Activated CD4-positive, alpha-beta T cell treated with anti-CD3 and anti-CD28 coated beads for 36 hours (primary cell): ENCODE results near the gene SERINC1. TPM values are rescaled to one million over a fixed set of nuclear protein-coding genes. Genes with fewer than 3 reads are reported as not detected.

ENCODE experiments used
- ATAC-seq: fragments of 200-7000 bp; cut with Tn5 transposase; one replicate; pipeline ENCODE4 v1.10.0; 2021; ENCODE audit warnings: mild to moderate bottlenecking, moderate library complexity
- CTCF ChIA-PET: fragments of 350-600 bp; sonication (Branson Sonifier 250); formaldehyde crosslinking; loops from one replicate; lab custom pipeline; 2021; ENCODE audit warnings: antibody characterized with exemption; lab: Charles Lee
- POLR2A ChIA-PET: fragments of 350-600 bp; sonication (Branson Sonifier 250); formaldehyde crosslinking; loops from one replicate; lab custom pipeline; 2021; ENCODE audit warnings: antibody characterized with exemption, inconsistent platforms; lab: Charles Lee
- DNase-seq: peaks from one replicate; pipeline ENCODE4 v3.0.0-alpha.2; 2020
- H3K27ac Mint-ChIP-seq: one replicate; pipeline ENCODE4 v1.8.0; 2021; ENCODE audit warnings: mixed read lengths
- H3K27me3 Mint-ChIP-seq: one replicate; pipeline ENCODE4 v1.8.0; 2021; ENCODE audit warnings: mixed read lengths
- H3K36me3 Mint-ChIP-seq: one replicate; pipeline ENCODE4 v1.8.0; 2021; ENCODE audit warnings: low read depth, mixed read lengths
- H3K4me1 Mint-ChIP-seq: one replicate; pipeline ENCODE4 v1.8.0; 2021; ENCODE audit warnings: mixed read lengths
- H3K4me3 Mint-ChIP-seq: one replicate; pipeline ENCODE4 v1.8.0; 2021; ENCODE audit warnings: mild to moderate bottlenecking, moderate library complexity, mixed read lengths
- H3K9me3 Mint-ChIP-seq: one replicate; pipeline ENCODE4 v1.8.0; 2021; ENCODE audit warnings: low read depth, mixed read lengths
- intact Hi-C, 2 experiments: fragments of 100-400 bp; cut with DNase I in 1 of 2; cut with micrococcal nuclease in 1 of 2; formaldehyde crosslinking; loops; one replicate each; pipeline versions ENCODE4 v1.14.2 to v1.15.1; 2022 to 2024; cut with DNase I, micrococcal nuclease
- total RNA-seq, 2 experiments: library from RNA; stranded (reverse); gene quantifications; one replicate each; pipeline ENCODE4 v1.2.3, GENCODE V29; 2021

SERINC1 gene
- total RNA-seq, 2 experiments from 2014 or later: 35.2 to 46.3 TPM

GRCh38 chr6:122432816-122433215, 38.8 kb downstream of the SERINC1 start:
- H3K9me3 Mint-ChIP-seq: no peaks in the 10 kb centered on the region
- CTCF ChIA-PET: interaction anchor here (1.0 to 2.5 kb wide), 5 partner anchors 9 to 52 kb away, joined by 3 to 5 read pairs (median 3); partner anchors contain the start of gene SERINC1
- no peak overlapping the region for H3K27ac Mint-ChIP-seq
- no peak overlapping the region for H3K4me3 Mint-ChIP-seq
- POLR2A ChIA-PET: no interaction called here
- peaks cover 17% of the 10 kb centered on the region for H3K4me1 Mint-ChIP-seq
- H3K27me3 Mint-ChIP-seq: no peaks in the 10 kb centered on the region
- peaks cover 54% of the 10 kb centered on the region for H3K36me3 Mint-ChIP-seq
- no peak for DNase-seq
- intact Hi-C loops: no loop called here
- ATAC-seq: peak; percentile 63

DNA sequence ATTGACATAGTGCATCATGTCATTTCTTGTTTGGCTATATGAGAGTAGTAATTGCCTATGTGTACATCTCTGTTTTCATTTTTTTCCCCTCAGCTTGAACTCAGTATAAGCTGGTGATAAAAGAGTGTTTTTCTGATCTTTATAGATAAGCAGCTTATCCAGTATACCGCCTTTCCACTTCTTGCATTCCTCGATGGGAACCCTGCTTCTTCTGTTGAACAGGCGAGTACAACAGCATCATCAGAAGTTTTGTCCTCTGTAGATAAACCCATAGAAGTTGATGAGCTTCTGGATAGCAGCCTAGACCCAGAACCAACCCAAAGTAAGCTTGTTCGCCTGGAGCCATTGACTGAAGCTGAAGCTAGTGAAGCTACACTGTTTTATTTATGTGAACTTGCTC, 39.8 kb downstream of the SERINC1 start:
- Mint-ChIP-seq H3K27me3 (no peaks in the 10 kb centered on the region), H3K36me3 (peaks cover 51% of the 10 kb centered on the region), H3K4me3 (no peak overlapping the region), H3K4me1 (peaks cover 19% of the 10 kb centered on the region), H3K9me3 (no peaks in the 10 kb centered on the region), H3K27ac (no peak overlapping the region)
- ChIA-PET CTCF (interaction anchor here (0.6 to 2.5 kb wide), 7 partner anchors 12 to 578 kb away, joined by 3 to 5 read pairs (median 3); partner anchors contain the start of gene SERINC1), POLR2A (interaction anchor here (0.6 kb wide), 1 partner anchor 133 kb away, joined by 3 read pairs; no protein-coding TSS in a partner anchor)
- intact Hi-C loops: no loop called here
- DNase-seq: no peak
- no peak for ATAC-seq

DNA sequence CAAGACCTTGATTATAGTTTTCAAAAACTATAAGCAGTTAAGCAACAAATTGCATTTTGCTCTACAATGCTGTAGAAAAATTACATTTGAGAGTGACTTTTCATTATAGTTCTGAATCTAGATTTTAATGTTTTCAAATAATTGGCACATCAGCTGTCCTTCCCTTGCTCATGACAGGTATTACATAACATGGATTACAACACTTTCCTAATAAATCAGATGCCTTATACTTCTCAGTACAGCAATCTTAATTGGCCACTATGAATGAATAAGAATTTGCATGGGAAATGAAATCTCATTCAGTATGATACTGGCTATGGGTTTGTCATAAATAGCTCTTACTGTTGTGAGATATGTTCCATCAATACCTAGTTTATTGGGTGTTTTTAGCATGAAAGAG, 42.3 kb downstream of the SERINC1 start:
- ATAC-seq: no peak
- H3K27ac Mint-ChIP-seq: no peak overlapping the region
- POLR2A ChIA-PET: no interaction called here
- H3K36me3 Mint-ChIP-seq: peaks cover 57% of the 10 kb centered on the region
- H3K4me1 Mint-ChIP-seq: peaks cover 23% of the 10 kb centered on the region
- no peak for DNase-seq
- CTCF ChIA-PET: no interaction called here
- no peaks in the 10 kb centered on the region for H3K27me3 Mint-ChIP-seq
- no peak overlapping the region for H3K4me3 Mint-ChIP-seq
- no peaks in the 10 kb centered on the region for H3K9me3 Mint-ChIP-seq
- intact Hi-C loops: no loop called here

DNA sequence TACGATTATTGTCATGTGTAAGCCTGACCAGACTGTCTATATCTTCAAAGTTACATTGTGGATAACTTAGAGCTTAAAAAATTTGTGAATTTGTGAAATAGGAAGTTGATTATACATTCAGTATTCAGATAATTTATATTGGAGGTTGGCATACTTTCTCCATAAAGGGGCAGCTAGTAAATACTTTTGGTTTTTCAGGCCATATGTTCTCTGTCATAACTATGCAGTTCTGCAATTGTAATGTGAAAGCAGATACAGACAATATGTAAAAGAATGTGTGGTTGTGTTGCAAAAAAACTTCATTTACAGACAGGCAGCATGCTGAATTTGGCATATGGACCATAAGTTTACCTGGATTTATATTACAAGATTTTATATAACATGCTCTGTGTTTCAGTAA, 42.8 kb downstream of the SERINC1 start:
- no peak overlapping the region for H3K27ac Mint-ChIP-seq
- ChIA-PET POLR2A (no interaction called here), CTCF (no interaction called here)
- H3K27me3 Mint-ChIP-seq: no peaks in the 10 kb centered on the region
- no peak overlapping the region for H3K4me3 Mint-ChIP-seq
- intact Hi-C loops: no loop called here
- DNase-seq (no peak), ATAC-seq (no peak)
- H3K36me3 Mint-ChIP-seq: peaks cover 60% of the 10 kb centered on the region
- H3K4me1 Mint-ChIP-seq: peaks cover 21% of the 10 kb centered on the region
- H3K9me3 Mint-ChIP-seq: no peaks in the 10 kb centered on the region

- peak overlapping the region; percentile 43 for H3K27ac Mint-ChIP-seq
- CTCF ChIA-PET: interaction anchor here (1.0 to 1.8 kb wide), 7 partner anchors 8 to 104 kb away, joined by 3 to 7 read pairs (median 4); no protein-coding TSS in a partner anchor
- H3K36me3 Mint-ChIP-seq: peaks cover 54% of the 10 kb centered on the region
- ATAC-seq: no peak
- intact Hi-C loops: no loop called here
- POLR2A ChIA-PET: no interaction called here
- H3K4me3 Mint-ChIP-seq: no peak overlapping the region
- no peak for DNase-seq
- H3K4me1 Mint-ChIP-seq: peaks cover 20% of the 10 kb centered on the region
- H3K9me3 Mint-ChIP-seq: no peaks in the 10 kb centered on the region
- H3K27me3 Mint-ChIP-seq: no peaks in the 10 kb centered on the region
These were observed 45.0 kb downstream of the SERINC1 start for GRCh38 chr6:122426597-122426996.

GRCh38 chr6:122423734-122424133, 47.9 kb downstream of the SERINC1 start:
- intact Hi-C loops: loop anchor here (1.0 to 2.0 kb wide), 2 partner anchors 25 to 30 kb away; partner anchors contain the start of gene HSF2 (in 2 of the 2)
- Mint-ChIP-seq H3K4me3 (no peak overlapping the region), H3K27ac (no peak overlapping the region), H3K4me1 (peaks cover 15% of the 10 kb centered on the region), H3K9me3 (no peaks in the 10 kb centered on the region), H3K27me3 (no peaks in the 10 kb centered on the region), H3K36me3 (peaks cover 51% of the 10 kb centered on the region)
- no peak for DNase-seq
- no peak for ATAC-seq
- ChIA-PET CTCF (interaction anchor here (1.4 kb wide), 1 partner anchor 9 kb away, joined by 3 read pairs; no protein-coding TSS in a partner anchor), POLR2A (no interaction called here)

GRCh38 chr6:122422614-122423267, 48.9 kb downstream of the SERINC1 start:
- peaks cover 15% of the 10 kb centered on the region for H3K4me1 Mint-ChIP-seq
- ATAC-seq (peak; percentile 79), DNase-seq (no peak)
- intact Hi-C loops: loop anchor here (1.0 to 2.0 kb wide), 2 partner anchors 24 to 29 kb away; partner anchors contain the start of gene HSF2 (in 2 of the 2)
- no peak overlapping the region for H3K27ac Mint-ChIP-seq
- H3K4me3 Mint-ChIP-seq: no peak overlapping the region
- CTCF ChIA-PET: interaction anchor here (0.6 to 1.4 kb wide), 2 partner anchors 10 to 70 kb away, joined by 3 read pairs; no protein-coding TSS in a partner anchor
- no peaks in the 10 kb centered on the region for H3K27me3 Mint-ChIP-seq
- H3K9me3 Mint-ChIP-seq: no peaks in the 10 kb centered on the region
- POLR2A ChIA-PET: no interaction called here
- peaks cover 53% of the 10 kb centered on the region for H3K36me3 Mint-ChIP-seq

DNA sequence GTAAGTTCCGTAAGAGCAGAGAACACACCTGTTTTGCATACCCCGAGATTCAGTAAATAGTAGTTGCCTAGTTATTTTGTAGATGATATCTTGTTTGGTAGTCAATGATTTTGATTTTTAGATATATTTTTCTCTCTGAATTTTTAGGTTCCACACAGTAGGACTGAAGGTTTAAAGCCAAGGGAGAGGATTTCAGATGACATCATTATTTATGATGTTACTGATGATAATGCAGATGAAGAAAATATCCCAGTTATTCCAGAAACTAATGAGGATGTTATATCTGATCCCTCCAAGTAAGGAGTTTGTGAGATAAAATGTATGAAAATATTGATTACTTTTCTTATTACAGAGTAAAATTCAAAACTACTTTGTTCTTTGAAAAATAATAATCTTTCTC, 49.6 kb downstream of the SERINC1 start:
- Mint-ChIP-seq H3K27me3 (no peaks in the 10 kb centered on the region), H3K36me3 (peaks cover 50% of the 10 kb centered on the region), H3K4me1 (peaks cover 14% of the 10 kb centered on the region), H3K9me3 (no peaks in the 10 kb centered on the region), H3K4me3 (no peak overlapping the region), H3K27ac (no peak overlapping the region)
- no peak for ATAC-seq
- POLR2A ChIA-PET: no interaction called here
- intact Hi-C loops: loop anchor here (2.0 kb wide), 1 partner anchor 23 kb away; the partner anchor contains the start of gene HSF2 (in 2 of the 2)
- no peak for DNase-seq
- CTCF ChIA-PET: interaction anchor here (0.6 kb wide), 1 partner anchor 71 kb away, joined by 3 read pairs; no protein-coding TSS in a partner anchor

GRCh38 chr6:122416825-122417224, 54.8 kb downstream of the SERINC1 start:
- Mint-ChIP-seq H3K9me3 (no peaks in the 10 kb centered on the region), H3K4me1 (peaks cover 5% of the 10 kb centered on the region), H3K27ac (no peak overlapping the region), H3K27me3 (no peaks in the 10 kb centered on the region), H3K36me3 (peaks cover 41% of the 10 kb centered on the region), H3K4me3 (no peak overlapping the region)
- POLR2A ChIA-PET: no interaction called here
- ATAC-seq (no peak), DNase-seq (no peak)
- intact Hi-C loops: no loop called here
- CTCF ChIA-PET: interaction anchor here (1.0 to 1.4 kb wide), 3 partner anchors 13 to 35 kb away, joined by 3 to 5 read pairs (median 3); no protein-coding TSS in a partner anchor

GRCh38 chr6:122412001-122412400, 59.6 kb downstream of the SERINC1 start:
- ChIA-PET CTCF (interaction anchor here (0.6 to 1.3 kb wide), 3 partner anchors 13 to 48 kb away, joined by 3 to 4 read pairs (median 4); no protein-coding TSS in a partner anchor), POLR2A (no interaction called here)
- peaks cover 48% of the 10 kb centered on the region for H3K4me1 Mint-ChIP-seq
- no peak overlapping the region for H3K27ac Mint-ChIP-seq
- DNase-seq (no peak), ATAC-seq (no peak)
- no peak overlapping the region for H3K4me3 Mint-ChIP-seq
- peaks cover 53% of the 10 kb centered on the region for H3K36me3 Mint-ChIP-seq
- H3K9me3 Mint-ChIP-seq: peaks cover 4% of the 10 kb centered on the region
- intact Hi-C loops: no loop called here
- H3K27me3 Mint-ChIP-seq: no peaks in the 10 kb centered on the region

- Mint-ChIP-seq H3K27ac (peak overlapping the region; percentile 99), H3K36me3 (peaks cover 61% of the 10 kb centered on the region), H3K9me3 (peaks cover 7% of the 10 kb centered on the region), H3K4me1 (peaks cover 75% of the 10 kb centered on the region), H3K4me3 (peak overlapping the region; percentile 74), H3K27me3 (no peaks in the 10 kb centered on the region)
- ATAC-seq: peak; percentile 79
- no peak for DNase-seq
- ChIA-PET POLR2A (no interaction called here), CTCF (interaction anchor here (0.7 to 1.8 kb wide), 4 partner anchors 10 to 57 kb away, joined by 3 to 6 read pairs (median 3); partner anchors contain the start of gene HSF2)
- intact Hi-C loops: loop anchor here (1.0 to 2.0 kb wide), 2 partner anchors 9 to 62 kb away; partner anchors contain the start of gene SERINC1 (in 1 of the 2)
These were observed 62.7 kb downstream of the SERINC1 start for GRCh38 chr6:122408702-122409458.
